AG04450 (cell line): ENCODE measurements around the gene FOXO1. TPM values are rescaled to one million over a fixed set of nuclear protein-coding genes. Genes with fewer than 3 reads are reported as not detected.

Source experiments
- CTCF ChIA-PET: fragments of 300-600, 350-600 bp; formaldehyde crosslinking; extraction: SDS; loops from one replicate; lab custom pipeline; 2022; ENCODE audit warnings: antibody characterized with exemption, inconsistent platforms; lab: Charles Lee
- POLR2A ChIA-PET: fragments of 350-600 bp; formaldehyde crosslinking; extraction: SDS; loops from one replicate; lab custom pipeline; 2021; ENCODE audit warnings: antibody characterized with exemption, inconsistent platforms; lab: Yijun Ruan, JAX
- DNase-seq: peaks from one replicate; pipeline ENCODE4 v3.0.0-alpha.2; 2011; ENCODE audit warnings: low read depth, low spot score
- H3K27ac ChIP-seq: one replicate; pipeline ENCODE4 v1.5.1; 2012; ENCODE audit warnings: low read depth, low read length, control low read depth
- H3K27me3 ChIP-seq: one replicate; pipeline ENCODE4 v1.6.0; 2012; ENCODE audit warnings: low read length; ENCODE audit not compliant: control insufficient read depth, insufficient read depth
- H3K4me3 ChIP-seq: 2 replicates; pipeline ENCODE4 v1.5.1; 2011; ENCODE audit warnings: mild to moderate bottlenecking, low read depth, low read length, control low read depth
- H3K9me3 ChIP-seq: 2 replicates; pipeline ENCODE4 v1.5.1; 2012; ENCODE audit warnings: low read length; ENCODE audit not compliant: control insufficient read depth, insufficient read depth
- CTCF ChIP-seq: IDR thresholded peaks from 2 replicates; pipeline ENCODE4 v1.5.1; 2011; ENCODE audit warnings: low read depth, low read length, control low read depth, inconsistent platforms
- polyA plus RNA-seq: library from polyadenylated mRNA; depleted of rRNA; stranded (reverse); fragments of >200 nt; gene quantifications from 2 replicates; pipeline ENCODE4 v1.2.3, GENCODE V29; 2011

The FOXO1 gene
- polyA plus RNA-seq, 1 experiment = 0.19 TPM

GRCh38 chr13:40640845-40641458 is 25.5 kb downstream of the FOXO1 start:
- H3K27me3 ChIP-seq = peaks cover 2% of the 10 kb centered on the region
- DNase-seq = no peak

GRCh38 chr13:40640202-40640601 is 26.2 kb downstream of the FOXO1 start:
- POLR2A ChIA-PET = no interaction called here
- CTCF ChIA-PET = no interaction called here
- no peak for DNase-seq

More at GRCh38 chr13:40640845-40641458, 25.5 kb downstream of the FOXO1 start:
- Histone ChIP-seq H3K9me3 (no peaks in the 10 kb centered on the region), H3K27ac (no peak overlapping the region), H3K4me3 (no peak overlapping the region)
- CTCF ChIA-PET = no interaction called here
- POLR2A ChIA-PET = no interaction called here
- no peak for TF ChIP-seq CTCF

GRCh38 chr13:40639221-40639681 is 27.2 kb downstream of the FOXO1 start:
- no peak for TF ChIP-seq CTCF
- POLR2A ChIA-PET = no interaction called here
- no peak for DNase-seq
- H3K4me3 ChIP-seq = no peak overlapping the region
- H3K9me3 ChIP-seq = no peaks in the 10 kb centered on the region
- CTCF ChIA-PET = no interaction called here
- H3K27me3 ChIP-seq = peaks cover 2% of the 10 kb centered on the region
- H3K27ac ChIP-seq = no peak overlapping the region

More at GRCh38 chr13:40640202-40640601, 26.2 kb downstream of the FOXO1 start:
- TF ChIP-seq CTCF = no peak
- Histone ChIP-seq H3K4me3 (no peak overlapping the region), H3K27ac (no peak overlapping the region), H3K9me3 (no peaks in the 10 kb centered on the region), H3K27me3 (peaks cover 2% of the 10 kb centered on the region)

- no peak for TF ChIP-seq CTCF
- Histone ChIP-seq H3K27ac (no peak overlapping the region), H3K9me3 (no peaks in the 10 kb centered on the region), H3K27me3 (no peaks in the 10 kb centered on the region), H3K4me3 (no peak overlapping the region)
- no peak for DNase-seq
- ChIA-PET CTCF (no interaction called here), POLR2A (no interaction called here)
These were observed 28.8 kb downstream of the FOXO1 start for GRCh38 chr13:40637643-40638042.

GRCh38 chr13:40635315-40635995 is 31.0 kb downstream of the FOXO1 start:
- no peaks in the 10 kb centered on the region for H3K9me3 ChIP-seq
- DNase-seq = no peak
- ChIA-PET POLR2A (no interaction called here), CTCF (no interaction called here)
- H3K27ac ChIP-seq = no peak overlapping the region
- no peak overlapping the region for H3K4me3 ChIP-seq
- no peaks in the 10 kb centered on the region for H3K27me3 ChIP-seq
- TF ChIP-seq CTCF = no peak
